Measurements from ENCODE around the gene SLC25A38.

GRCh38 chr3:39398700-39399099 lies 15.5 kb downstream of the SLC25A38 start:
- TF ChIP-seq POLR2A (IDR thresholded peaks at IDR 0.05) (no peak), CTCF (IDR thresholded peaks at IDR 0.05) (no peak)
